ENCODE measurements around the gene IRF7.

GRCh38 chr11:635945-636510 is 20.3 kb upstream of the IRF7 start:
- TF ChIP-seq EZH2 (IDR thresholded peaks at IDR 0.05) (no peak), POLR2AphosphoS5 (IDR thresholded peaks at IDR 0.05; ENCODE audit: borderline replicate concordance, low read depth, low read length) (no peak)
